CD4-positive, alpha-beta memory T cell (primary cell): Measurements from ENCODE around the gene RFXAP. TPM values are rescaled to one million over a fixed set of nuclear protein-coding genes. Genes with fewer than 3 reads are reported as not detected.

Experiments used
- CTCF ChIA-PET: fragments of 350-600 bp; sonication (Branson Sonifier 250); formaldehyde crosslinking; loops from one replicate; lab custom pipeline; 2021; ENCODE audit warnings: inconsistent platforms; ENCODE audit not compliant: partially characterized antibody; lab: Charles Lee
- POLR2A ChIA-PET: fragments of 350-600 bp; sonication (Branson Sonifier 250); formaldehyde crosslinking; loops from one replicate; lab custom pipeline; 2021; ENCODE audit not compliant: partially characterized antibody; lab: Charles Lee
- DNase-seq, 5 donors: peaks; one replicate each; pipeline versions ENCODE4 v3.0.0 to v3.0.0-alpha.2; 2020 to 2022; ENCODE audit warnings: mixed read lengths in 1 of 5
- H3K27ac ChIP-seq: one replicate; pipeline ENCODE4 v1.7.0; 2013; ENCODE audit warnings: low read depth, low read length
- H3K27me3 ChIP-seq: 2 replicates; pipeline ENCODE4 v1.7.0; 2013; ENCODE audit warnings: mild to moderate bottlenecking, low read length, moderate library complexity; ENCODE audit not compliant: insufficient read depth
- H3K36me3 ChIP-seq: 2 replicates; pipeline ENCODE4 v1.7.0; 2013; ENCODE audit warnings: mild to moderate bottlenecking, low read length, moderate library complexity; ENCODE audit not compliant: insufficient read depth
- H3K4me1 ChIP-seq: 2 replicates; pipeline ENCODE4 v1.7.0; 2013; ENCODE audit warnings: mild to moderate bottlenecking, low read length, moderate library complexity; ENCODE audit not compliant: insufficient read depth
- H3K4me3 ChIP-seq, 2 donors: one replicate each; pipeline ENCODE4 v1.7.0; 2013; ENCODE audit warnings: low read length in 2 of 2, mild to moderate bottlenecking in 1 of 2
- H3K9me3 ChIP-seq, 2 donors: one replicate each; pipeline ENCODE4 v1.7.0; 2013; ENCODE audit warnings: low read length in 2 of 2, control low read depth in 1 of 2; ENCODE audit not compliant: control insufficient read depth in 1 of 2
- H3K27ac Mint-ChIP-seq, 7 donors: one replicate each; pipeline ENCODE4 v1.8.0; 2020 to 2021; ENCODE audit warnings: mixed read lengths in 7 of 7, mild to moderate bottlenecking in 6 of 7, inconsistent platforms in 3 of 7, moderate library complexity in 3 of 7
- H3K27me3 Mint-ChIP-seq, 2 donors: one replicate each; pipeline ENCODE4 v1.8.0; 2020 to 2021; ENCODE audit warnings: mixed read lengths in 2 of 2
- H3K36me3 Mint-ChIP-seq, 2 donors: one replicate each; pipeline ENCODE4 v1.8.0; 2020 to 2021; ENCODE audit warnings: mixed read lengths in 2 of 2, inconsistent platforms in 1 of 2, mild to moderate bottlenecking in 1 of 2
- H3K4me1 Mint-ChIP-seq, 4 donors: one replicate each; pipeline ENCODE4 v1.8.0; 2020 to 2021; ENCODE audit warnings: mixed read lengths in 4 of 4, mild to moderate bottlenecking in 1 of 4
- H3K4me3 Mint-ChIP-seq, 8 donors: one replicate each; pipeline ENCODE4 v1.8.0; 2020 to 2021; ENCODE audit warnings: mixed read lengths in 8 of 8, mild to moderate bottlenecking in 7 of 8, moderate library complexity in 6 of 8, inconsistent platforms in 3 of 8
- H3K9me3 Mint-ChIP-seq, 8 donors: one replicate each; pipeline ENCODE4 v1.8.0; 2020 to 2021; ENCODE audit warnings: mixed read lengths in 8 of 8, mild to moderate bottlenecking in 5 of 8, inconsistent platforms in 3 of 8, moderate library complexity in 1 of 8
- intact Hi-C: fragments of 100-400 bp; cut with micrococcal nuclease; formaldehyde crosslinking; loops from one replicate; pipeline ENCODE4 v1.15.1; 2023
- polyA plus RNA-seq, 2 donors: library from polyadenylated mRNA; unstranded; fragments of 300-500 nt; fragmentation: Illumina TruSeq; gene quantifications; one replicate each; pipeline ENCODE4 v1.2.3, GENCODE V29; 2021
- total RNA-seq, 2 experiments: library from RNA; stranded (reverse); gene quantifications; one replicate each; pipeline ENCODE4 v1.2.3, GENCODE V29; 2021

RFXAP gene
- total and polyA plus RNA-seq, 4 experiments from 2014 or later: 1.6 to 9.9 (median 5.8) TPM

DNA sequence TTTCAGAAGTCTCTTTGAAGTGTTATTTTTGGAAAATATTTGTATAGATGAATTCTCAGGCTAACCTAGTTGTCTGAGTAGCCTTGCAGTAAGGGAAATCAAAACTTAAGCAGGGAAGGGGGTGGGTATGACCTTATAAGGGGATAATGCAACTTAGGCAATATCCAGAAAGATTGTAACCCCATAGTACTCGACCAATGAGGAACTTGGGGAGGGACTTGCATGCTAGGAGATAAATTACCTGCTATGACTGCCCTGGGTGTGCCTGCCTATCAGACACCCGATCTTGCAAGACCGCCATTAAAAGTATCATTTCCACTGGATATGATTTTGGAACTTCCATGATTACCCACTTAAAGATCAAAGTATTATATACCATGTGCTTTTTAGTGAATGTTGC is 23.0 kb upstream of the RFXAP start:
- no peaks in the 10 kb centered on the region for H3K9me3 ChIP-seq
- Mint-ChIP-seq H3K9me3 (no peaks in the 10 kb centered on the region), H3K4me1 (no peaks in the 10 kb centered on the region), H3K27me3 (peaks cover 4 to 5% of the 10 kb centered on the region in 2 donors), H3K27ac (no peak overlapping the region), H3K4me3 (no peak overlapping the region), H3K36me3 (no peaks in the 10 kb centered on the region)
- H3K4me3 ChIP-seq: no peak overlapping the region
- intact Hi-C loops: no loop called here
- ChIA-PET CTCF (no interaction called here), POLR2A (no interaction called here)
- no peaks in the 10 kb centered on the region for H3K36me3 ChIP-seq
- H3K27me3 ChIP-seq: no peaks in the 10 kb centered on the region
- H3K27ac ChIP-seq: no peak overlapping the region
- DNase-seq: no peak
- no peaks in the 10 kb centered on the region for H3K4me1 ChIP-seq

GRCh38 chr13:36801035-36801434 is 18.0 kb upstream of the RFXAP start:
- H3K27ac Mint-ChIP-seq: no peak overlapping the region
- intact Hi-C loops: no loop called here

DNA sequence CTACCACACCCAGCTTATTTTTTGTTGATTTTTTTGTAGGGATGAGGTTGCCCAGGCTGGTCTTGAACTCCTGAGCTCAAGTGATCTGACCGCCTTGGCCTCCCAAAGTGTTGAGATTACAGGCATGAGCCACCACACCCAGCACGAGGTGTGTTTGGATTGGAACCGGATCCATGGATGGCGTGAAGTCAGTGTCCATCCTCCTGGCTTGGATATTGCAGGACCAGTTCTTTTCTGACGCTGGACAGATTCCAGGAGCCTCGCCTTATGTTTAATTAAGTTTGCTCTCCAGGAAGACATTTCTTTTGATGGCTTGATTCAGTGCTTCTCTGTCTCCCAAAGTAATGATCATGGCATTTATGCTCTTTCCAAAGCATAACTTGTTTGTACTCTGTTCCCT is 14.4 kb upstream of the RFXAP start:
- POLR2A ChIA-PET: no interaction called here

More at GRCh38 chr13:36801035-36801434, 18.0 kb upstream of the RFXAP start:
- no peak overlapping the region for H3K27ac ChIP-seq
- ChIA-PET CTCF (no interaction called here), POLR2A (no interaction called here)
- peaks cover 17 to 19% of the 10 kb centered on the region in 2 donors for H3K27me3 Mint-ChIP-seq
- H3K9me3 Mint-ChIP-seq: no peaks in the 10 kb centered on the region
- H3K4me1 ChIP-seq: no peaks in the 10 kb centered on the region
- H3K9me3 ChIP-seq: no peaks in the 10 kb centered on the region
- no peaks in the 10 kb centered on the region for H3K27me3 ChIP-seq
- H3K36me3 ChIP-seq: no peaks in the 10 kb centered on the region
- no peak overlapping the region for H3K4me3 Mint-ChIP-seq
- no peaks in the 10 kb centered on the region for H3K36me3 Mint-ChIP-seq
- DNase-seq: no peak
- no peaks in the 10 kb centered on the region for H3K4me1 Mint-ChIP-seq
- no peak overlapping the region for H3K4me3 ChIP-seq

GRCh38 chr13:36806102-36806501 is 12.9 kb upstream of the RFXAP start:
- H3K4me1 Mint-ChIP-seq: no peaks in the 10 kb centered on the region
- H3K4me1 ChIP-seq: no peaks in the 10 kb centered on the region
- no peaks in the 10 kb centered on the region for H3K36me3 Mint-ChIP-seq
- no peak for DNase-seq
- no peak overlapping the region for H3K4me3 Mint-ChIP-seq
- peaks cover 30 to 38% of the 10 kb centered on the region in 2 donors for H3K27me3 Mint-ChIP-seq
- H3K4me3 ChIP-seq: no peak overlapping the region
- intact Hi-C loops: no loop called here
- H3K27ac ChIP-seq: no peak overlapping the region
- ChIA-PET CTCF (interaction anchor here (0.6 kb wide), 1 partner anchor 15 kb away, joined by 3 read pairs; no protein-coding TSS in a partner anchor), POLR2A (no interaction called here)
- peaks cover 0 to 1% (median 0%) of the 10 kb centered on the region in 8 donors for H3K9me3 Mint-ChIP-seq
- no peak overlapping the region for H3K27ac Mint-ChIP-seq
- no peaks in the 10 kb centered on the region for H3K9me3 ChIP-seq
- no peaks in the 10 kb centered on the region for H3K36me3 ChIP-seq
- peaks cover 5% of the 10 kb centered on the region for H3K27me3 ChIP-seq

More for the DNA sequence above, 14.4 kb upstream of the RFXAP start:
- peaks cover 27 to 32% of the 10 kb centered on the region in 2 donors for H3K27me3 Mint-ChIP-seq
- H3K4me1 Mint-ChIP-seq: no peaks in the 10 kb centered on the region
- CTCF ChIA-PET: no interaction called here
- Histone ChIP-seq H3K4me1 (no peaks in the 10 kb centered on the region), H3K27ac (no peak overlapping the region), H3K27me3 (no peaks in the 10 kb centered on the region), H3K9me3 (no peaks in the 10 kb centered on the region), H3K36me3 (no peaks in the 10 kb centered on the region), H3K4me3 (no peak overlapping the region)
- intact Hi-C loops: no loop called here
- no peak overlapping the region for H3K27ac Mint-ChIP-seq
- no peaks in the 10 kb centered on the region for H3K36me3 Mint-ChIP-seq
- DNase-seq: no peak
- H3K9me3 Mint-ChIP-seq: peaks cover 0 to 1% (median 0%) of the 10 kb centered on the region in 8 donors
- H3K4me3 Mint-ChIP-seq: no peak overlapping the region

DNA sequence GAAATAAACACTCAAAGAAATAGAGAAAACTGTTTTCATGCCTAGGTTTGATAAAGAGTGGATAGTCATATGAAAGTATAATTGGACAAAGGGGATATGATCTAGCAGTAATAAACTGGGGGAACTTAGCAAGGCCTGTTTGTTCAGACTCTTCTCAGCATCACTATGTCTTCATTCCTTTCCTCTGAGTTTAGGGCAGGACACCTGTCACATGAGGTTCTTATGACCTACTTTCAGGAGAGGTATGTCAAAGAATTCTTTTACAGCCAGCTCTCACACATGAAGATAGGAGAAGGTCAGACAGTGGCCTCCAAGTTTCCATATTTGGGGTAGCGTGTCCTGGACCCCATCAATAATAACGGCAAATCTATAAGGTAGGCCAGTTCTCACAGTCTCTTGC is 11.4 kb upstream of the RFXAP start:
- CTCF ChIA-PET: no interaction called here
- peaks cover 5% of the 10 kb centered on the region for H3K27me3 ChIP-seq
- H3K4me1 ChIP-seq: no peaks in the 10 kb centered on the region
- H3K36me3 Mint-ChIP-seq: no peaks in the 10 kb centered on the region
- H3K9me3 Mint-ChIP-seq: peaks cover 0 to 1% (median 0%) of the 10 kb centered on the region in 8 donors
- no peak overlapping the region for H3K27ac Mint-ChIP-seq
- no peaks in the 10 kb centered on the region for H3K9me3 ChIP-seq
- no peak overlapping the region for H3K4me3 Mint-ChIP-seq
- DNase-seq: no peak
- POLR2A ChIA-PET: no interaction called here
- H3K36me3 ChIP-seq: no peaks in the 10 kb centered on the region
- H3K4me3 ChIP-seq: no peak overlapping the region
- H3K4me1 Mint-ChIP-seq: no peaks in the 10 kb centered on the region
- intact Hi-C loops: no loop called here
- peaks cover 28 to 38% of the 10 kb centered on the region in 2 donors for H3K27me3 Mint-ChIP-seq
- H3K27ac ChIP-seq: no peak overlapping the region

- intact Hi-C loops: no loop called here
- peaks cover 5% of the 10 kb centered on the region for H3K27me3 ChIP-seq
- H3K27me3 Mint-ChIP-seq: peaks cover 6 to 17% of the 10 kb centered on the region in 2 donors
- ChIA-PET POLR2A (no interaction called here), CTCF (interaction anchor here (1.2 to 1.3 kb wide), 2 partner anchors 16 to 24 kb away, joined by 3 read pairs; no protein-coding TSS in a partner anchor)
- no peak overlapping the region for H3K4me3 ChIP-seq
- no peaks in the 10 kb centered on the region for H3K36me3 Mint-ChIP-seq
- H3K9me3 Mint-ChIP-seq: peaks cover 0 to 2% (median 0%) of the 10 kb centered on the region in 8 donors
- peaks cover 2% of the 10 kb centered on the region for H3K4me1 ChIP-seq
- no peak overlapping the region for H3K4me3 Mint-ChIP-seq
- peaks cover 2 to 3% (median 2%) of the 10 kb centered on the region in 4 donors for H3K4me1 Mint-ChIP-seq
- DNase-seq: no peak
- H3K27ac Mint-ChIP-seq: no peak overlapping the region
- H3K27ac ChIP-seq: no peak overlapping the region
- no peaks in the 10 kb centered on the region for H3K9me3 ChIP-seq
- H3K36me3 ChIP-seq: no peaks in the 10 kb centered on the region
Measured at GRCh38 chr13:36813225-36813624, 5.8 kb upstream of the RFXAP start.

GRCh38 chr13:36814465-36814864 is 4.6 kb upstream of the RFXAP start:
- Histone ChIP-seq H3K9me3 (no peaks in the 10 kb centered on the region), H3K4me1 (peaks cover 8% of the 10 kb centered on the region), H3K4me3 (no peak overlapping the region), H3K27me3 (peaks cover 5% of the 10 kb centered on the region), H3K27ac (no peak overlapping the region), H3K36me3 (no peaks in the 10 kb centered on the region)
- DNase-seq: no peak
- Mint-ChIP-seq H3K9me3 (peaks cover 0 to 2% (median 0%) of the 10 kb centered on the region in 8 donors), H3K4me3 (no peak overlapping the region), H3K36me3 (peaks cover 0 to 2% of the 10 kb centered on the region in 2 donors), H3K27ac (no peak overlapping the region), H3K27me3 (peaks cover 6 to 16% of the 10 kb centered on the region in 2 donors), H3K4me1 (peaks cover 6 to 14% (median 10%) of the 10 kb centered on the region in 4 donors)
- intact Hi-C loops: no loop called here
- POLR2A ChIA-PET: no interaction called here
- CTCF ChIA-PET: no interaction called here
